OCI-M1 (cell line): ENCODE results near the gene SOS2.
"Not testable (repeated sequence)": the region's sequence is repeated elsewhere in the genome, so short reads cannot be mapped to it uniquely, and the experiment has no call there.

ENCODE experiments used
- DNase-seq: peaks from one replicate; lab custom pipeline; 2025; lab: John Stamatoyannopoulos, UW

SOS2 gene

DNA sequence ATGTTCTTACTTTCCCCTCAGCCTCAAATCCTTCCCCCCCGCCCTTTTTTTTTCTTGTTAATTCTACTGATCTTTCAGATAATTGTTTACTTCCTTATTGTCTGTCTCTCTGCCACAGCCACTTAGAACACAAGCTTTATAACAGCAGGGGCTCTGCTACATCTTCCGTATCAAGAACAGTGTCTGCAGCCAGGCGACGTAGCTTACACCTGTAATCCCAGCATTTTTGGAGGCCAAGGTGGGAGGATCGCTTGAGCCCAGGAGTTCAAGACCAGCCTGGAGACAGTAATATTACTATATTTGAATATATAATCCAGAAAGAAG, 5.4 kb downstream of the SOS2 start:
- peak; percentile 63 for DNase-seq

DNA sequence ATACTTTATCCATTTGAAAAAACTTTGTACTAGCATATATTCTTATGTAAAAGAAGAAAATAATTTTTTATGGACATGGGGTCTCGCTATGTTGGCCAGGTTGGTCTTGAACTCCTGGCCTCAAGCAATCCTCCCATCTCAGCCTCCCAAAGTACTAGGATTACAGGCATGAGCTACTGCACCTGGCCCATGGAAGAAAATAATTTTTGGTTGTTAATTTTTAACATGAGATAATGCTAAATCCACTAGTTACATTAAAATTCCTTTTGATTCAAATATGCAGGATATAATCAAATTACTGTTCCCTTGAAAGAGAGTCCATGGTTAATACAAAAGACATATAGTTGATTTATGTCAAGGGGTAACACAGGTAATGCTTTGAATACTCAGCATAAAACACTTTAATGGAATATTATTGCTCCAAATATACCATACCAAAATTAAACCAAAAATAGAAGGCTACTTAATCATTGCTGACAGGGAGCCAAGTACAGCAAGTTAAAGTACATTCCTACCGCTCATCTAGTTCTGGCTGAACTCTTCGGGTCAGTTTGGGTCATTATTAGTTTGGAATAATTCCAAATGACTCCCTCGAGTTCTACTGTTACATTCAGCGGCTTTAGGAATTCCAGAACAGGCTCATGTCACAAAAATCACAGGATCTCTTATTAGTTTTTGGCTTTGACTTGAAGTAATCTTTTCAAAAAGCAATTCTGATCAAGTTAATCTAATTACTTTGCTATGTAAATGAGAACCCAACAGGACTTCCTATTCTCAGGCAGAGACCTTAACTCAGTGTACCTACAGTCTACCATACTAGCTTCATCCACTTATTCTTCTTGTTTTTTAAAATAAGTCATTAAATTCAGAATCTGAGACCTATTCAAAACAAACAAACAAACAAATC, 6.1 kb downstream of the SOS2 start:
- DNase-seq, result no peak

DNA sequence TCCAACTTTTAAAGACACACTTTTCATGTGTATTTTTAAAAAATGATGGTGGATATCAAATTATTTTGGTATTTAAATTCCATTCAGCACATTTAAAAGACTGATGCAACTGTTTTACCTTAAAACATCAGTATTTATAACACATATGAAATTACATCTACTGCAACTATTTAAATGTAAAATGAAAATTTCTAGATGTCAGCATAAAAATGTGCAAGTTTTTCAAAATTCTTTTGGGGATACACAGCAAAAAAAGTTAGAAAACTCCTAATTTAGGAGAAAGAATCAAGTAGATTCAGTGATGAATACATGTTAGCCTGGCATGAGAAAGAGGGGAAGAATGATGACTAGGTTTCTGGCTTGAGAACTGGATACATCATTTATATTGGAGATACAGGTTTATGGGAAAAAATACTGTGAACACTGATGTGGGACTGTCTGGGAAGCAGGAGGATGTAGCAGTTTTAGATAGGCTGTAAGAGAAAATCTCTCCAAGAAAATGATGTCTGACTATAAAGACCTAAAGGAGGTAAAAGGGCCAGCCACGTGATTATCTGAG, 9.2 kb downstream of the SOS2 start:
- no peak for DNase-seq

DNA sequence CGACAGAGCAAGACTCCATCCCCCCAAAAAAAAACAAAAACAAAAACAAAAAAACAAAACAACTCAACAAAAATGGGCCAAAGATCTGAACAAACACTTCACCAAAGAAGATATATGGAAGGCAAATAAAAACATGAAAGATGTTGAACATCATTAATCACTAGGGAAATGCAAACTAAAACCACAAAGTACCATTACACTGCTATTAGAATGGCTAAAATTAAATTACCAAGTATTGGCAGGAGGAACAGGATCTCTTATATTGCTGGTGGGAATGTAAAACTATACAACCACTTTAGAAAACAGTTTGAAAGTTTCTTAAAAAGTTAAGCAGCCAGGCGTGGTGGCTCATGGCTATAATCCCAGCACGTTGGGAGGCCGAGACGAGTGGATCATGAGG, 12.9 kb downstream of the SOS2 start:
- DNase-seq, result no peak

DNA sequence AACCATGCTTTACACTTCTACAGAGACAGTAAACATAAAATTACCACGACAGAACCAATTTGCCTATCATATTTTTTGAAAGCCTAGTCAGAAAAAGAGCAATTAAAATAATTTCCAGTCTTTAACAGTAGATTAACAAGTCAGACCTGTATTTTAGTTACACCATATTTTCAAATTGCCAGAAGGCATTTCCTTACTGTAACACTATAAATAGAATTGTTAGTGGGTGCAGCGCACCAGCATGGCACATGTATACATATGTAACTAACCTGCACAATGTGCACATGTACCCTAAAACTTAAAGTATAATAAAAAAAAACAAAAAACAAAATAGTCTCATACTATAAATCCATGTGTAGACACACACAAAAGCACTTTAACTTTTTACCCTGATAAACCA, 16.0 kb downstream of the SOS2 start:
- DNase-seq, result no peak

DNA sequence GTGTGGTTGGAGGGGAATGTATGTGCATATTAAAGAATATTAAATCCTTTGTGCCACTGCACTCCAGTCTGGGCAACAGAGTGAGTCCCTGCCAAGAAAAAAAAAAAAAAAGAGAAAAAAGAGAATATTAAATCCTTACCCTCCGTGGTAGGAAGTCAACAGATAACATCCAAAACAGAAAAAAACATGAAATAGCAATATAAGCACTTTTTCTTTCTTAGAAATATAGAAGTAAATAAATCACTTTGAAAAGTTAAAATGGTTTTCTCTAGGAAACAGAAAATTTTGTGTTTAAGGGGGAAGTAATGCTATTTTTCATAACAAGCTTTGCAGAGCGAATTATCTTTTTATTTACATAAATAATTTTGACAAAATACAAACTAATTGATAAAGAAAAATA, 17.6 kb downstream of the SOS2 start:
- DNase-seq, result no peak

DNA sequence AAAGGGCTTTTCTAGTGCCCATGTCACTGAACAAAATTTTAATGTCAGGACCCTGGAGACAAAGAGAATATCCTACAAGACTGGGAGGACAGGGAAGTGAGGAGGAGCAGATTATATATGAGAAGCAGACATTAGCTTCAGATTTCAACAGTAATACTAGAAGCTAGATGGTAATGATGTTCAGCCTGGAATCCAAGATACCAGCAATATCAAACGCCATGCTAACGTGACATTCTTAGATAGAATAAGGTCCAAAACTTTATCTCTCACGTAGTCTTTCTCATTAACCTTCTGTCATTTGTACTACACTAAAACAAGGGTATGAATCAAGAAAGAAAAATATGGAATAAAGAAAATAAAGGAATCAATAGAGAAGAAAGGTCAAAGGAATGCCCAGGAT, 18.7 kb downstream of the SOS2 start:
- peak; percentile 14 for DNase-seq

DNA sequence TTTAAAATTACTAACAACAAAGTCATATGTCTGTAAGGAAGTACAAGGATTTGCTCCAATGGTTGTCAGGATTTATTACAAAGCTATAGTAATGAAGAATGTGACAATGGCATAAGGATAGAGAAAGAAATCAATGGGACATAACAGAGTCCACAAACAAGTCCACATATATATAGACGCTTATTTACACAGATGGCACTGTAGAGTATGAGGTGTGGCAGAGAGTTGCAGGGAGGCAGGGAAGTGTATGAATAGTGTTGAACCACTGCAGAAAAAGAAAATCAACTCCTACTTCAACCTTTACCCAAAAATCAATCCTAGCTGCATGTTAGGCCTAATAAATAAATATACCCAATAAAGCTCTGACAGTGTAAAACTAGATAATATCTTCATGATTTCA, 21.3 kb downstream of the SOS2 start:
- DNase-seq, result no peak

DNA sequence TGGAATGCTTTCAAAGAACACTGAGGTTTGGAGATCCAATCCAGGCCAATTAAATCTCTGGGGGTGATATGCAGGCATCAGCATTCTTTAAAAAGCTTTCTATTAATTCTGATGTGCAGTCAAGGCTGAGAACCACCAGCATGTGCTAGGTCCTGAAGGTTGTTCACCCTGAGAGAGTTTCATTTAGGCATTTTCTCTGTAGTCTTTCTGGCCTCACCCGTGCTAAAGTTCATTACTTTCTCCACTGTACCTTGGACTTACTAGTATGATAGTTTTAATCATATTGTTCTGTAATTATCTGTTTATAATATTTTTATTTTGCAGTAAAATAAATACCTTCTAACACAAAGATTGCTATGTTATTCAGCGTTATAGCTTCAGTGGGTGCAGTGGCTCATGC, 32.9 kb downstream of the SOS2 start:
- no peak for DNase-seq

DNA sequence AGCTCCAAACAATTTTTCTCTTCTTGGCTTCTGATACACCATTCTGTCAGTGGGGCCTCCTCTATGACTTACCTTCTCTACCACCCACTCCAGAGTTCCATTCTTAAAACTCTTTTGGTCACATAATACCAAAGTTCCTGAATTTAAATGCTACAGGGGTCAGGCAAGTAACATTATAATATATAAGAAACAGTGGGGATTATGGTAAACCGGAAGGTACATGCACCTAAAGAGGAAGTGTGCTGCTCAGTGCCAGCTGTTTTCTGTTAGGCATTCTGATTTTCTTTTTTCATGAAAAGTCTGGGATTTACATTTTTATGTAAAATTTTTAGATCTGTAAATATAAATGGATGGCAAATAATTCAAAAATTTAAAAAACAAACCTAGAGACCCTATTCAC, 39.9 kb downstream of the SOS2 start:
- no peak for DNase-seq

DNA sequence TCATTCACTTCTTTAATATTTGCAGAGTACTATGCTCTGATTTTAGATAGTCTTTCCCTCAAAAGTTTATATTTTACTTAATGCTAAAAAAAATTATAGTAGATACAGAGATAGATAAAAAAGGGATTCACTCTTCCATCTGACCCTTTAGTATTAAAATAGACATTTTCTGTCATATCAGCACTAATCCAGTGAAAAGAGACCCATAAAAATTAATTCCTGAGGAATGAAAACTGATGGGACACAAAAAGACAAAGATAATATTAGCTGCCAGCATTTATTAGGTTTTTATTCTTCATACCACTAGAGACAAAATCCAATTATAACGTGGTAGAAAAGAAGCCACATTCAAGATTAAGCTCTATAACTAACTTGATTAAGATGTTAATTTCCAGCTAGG, 45.3 kb downstream of the SOS2 start:
- DNase-seq, result no peak

DNA sequence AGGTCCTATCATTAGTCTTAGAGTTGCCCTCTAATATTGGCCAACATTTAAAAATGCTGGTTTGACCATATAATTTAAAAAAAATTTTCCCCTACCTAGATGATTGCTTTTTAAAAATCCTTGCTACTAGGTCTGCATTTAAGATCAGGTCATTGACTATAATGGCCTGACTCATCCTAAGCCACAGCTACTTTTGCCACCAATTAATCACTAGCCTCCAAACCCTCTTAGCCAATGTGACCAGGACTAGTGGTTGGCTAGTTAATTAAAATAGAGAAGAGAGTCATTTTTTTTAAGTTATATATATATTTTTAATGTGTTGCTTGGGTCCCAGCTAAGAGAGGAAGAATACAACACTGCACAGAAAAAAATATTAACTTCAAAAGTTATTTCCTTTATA, 57.5 kb downstream of the SOS2 start:
- DNase-seq, result no peak

DNA sequence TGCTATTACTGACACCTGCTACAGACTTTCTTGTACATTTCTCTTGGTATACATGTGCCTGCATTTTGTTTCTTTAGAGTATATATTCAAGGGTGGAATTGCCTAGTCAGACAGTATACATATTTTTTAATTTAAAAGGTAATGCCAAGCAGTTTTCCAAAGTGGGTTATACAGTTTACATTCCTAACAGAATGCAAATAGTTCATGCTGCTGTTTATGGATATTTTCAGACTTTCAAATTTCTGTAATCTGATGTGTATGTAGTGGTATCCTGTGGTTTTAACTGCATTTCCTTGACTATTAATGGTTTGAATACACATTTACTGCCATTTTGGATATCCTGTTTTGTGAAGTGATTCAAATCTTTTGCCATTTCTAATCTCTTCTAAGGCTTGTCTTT, 59.5 kb downstream of the SOS2 start:
- DNase-seq, result no peak

DNA sequence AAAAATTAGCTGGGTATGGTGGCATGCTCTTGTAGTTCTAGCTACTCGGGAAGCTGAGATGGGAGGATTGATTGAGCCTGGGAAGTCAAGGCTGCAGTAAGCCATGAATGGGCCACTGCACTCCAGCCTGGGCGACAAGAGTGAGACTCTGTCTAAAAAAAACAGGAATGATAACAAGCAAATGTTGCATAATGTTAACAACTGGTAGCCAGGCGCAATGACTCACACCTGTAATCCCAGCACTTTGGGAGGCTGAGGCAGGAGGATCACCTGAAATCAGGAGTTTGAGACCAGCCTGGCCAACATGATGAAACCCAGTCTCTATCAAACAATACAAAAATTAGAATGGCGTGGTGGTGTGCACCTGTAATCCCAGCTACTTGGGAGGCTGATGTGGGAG, 64.0 kb downstream of the SOS2 start:
- DNase-seq, result not testable (repeated sequence)

DNA sequence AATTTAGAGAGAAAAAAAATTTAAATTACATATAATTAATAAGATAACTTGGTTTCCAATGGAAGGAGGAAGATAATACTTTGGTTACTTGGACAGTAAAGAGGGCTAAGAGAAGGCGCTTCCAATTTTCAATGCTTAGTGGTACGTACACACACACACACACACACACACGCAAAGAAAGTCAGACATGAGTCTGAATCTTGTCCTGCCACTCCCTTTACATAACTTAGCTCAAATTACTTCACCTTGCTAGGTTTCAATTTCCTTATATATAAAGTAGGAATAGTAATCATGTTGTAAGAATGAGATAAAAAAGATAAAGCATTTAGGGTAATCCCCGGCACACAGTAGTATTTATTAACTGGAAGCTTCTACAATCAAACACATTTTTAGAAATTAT, 75.3 kb downstream of the SOS2 start:
- DNase-seq, result no peak

DNA sequence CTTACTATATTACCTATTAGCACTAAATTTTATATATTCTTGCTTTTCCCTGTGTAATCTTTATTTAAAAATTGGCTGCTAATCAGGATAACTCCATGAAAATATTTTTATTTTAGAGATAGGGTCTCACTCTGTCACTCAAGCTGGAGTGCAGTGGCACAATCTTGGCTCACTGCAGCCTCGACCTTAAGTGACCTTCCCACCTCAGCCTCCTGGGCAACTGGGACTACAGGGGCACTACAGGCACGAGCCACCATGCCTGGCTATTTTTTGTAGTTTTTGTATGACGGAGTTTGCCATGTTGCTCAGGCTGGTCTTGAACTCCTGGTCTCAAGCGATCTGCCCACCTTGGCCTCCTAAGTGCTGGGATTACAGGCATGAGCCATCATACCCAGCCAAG, 82.6 kb downstream of the SOS2 start:
- no peak for DNase-seq

DNA sequence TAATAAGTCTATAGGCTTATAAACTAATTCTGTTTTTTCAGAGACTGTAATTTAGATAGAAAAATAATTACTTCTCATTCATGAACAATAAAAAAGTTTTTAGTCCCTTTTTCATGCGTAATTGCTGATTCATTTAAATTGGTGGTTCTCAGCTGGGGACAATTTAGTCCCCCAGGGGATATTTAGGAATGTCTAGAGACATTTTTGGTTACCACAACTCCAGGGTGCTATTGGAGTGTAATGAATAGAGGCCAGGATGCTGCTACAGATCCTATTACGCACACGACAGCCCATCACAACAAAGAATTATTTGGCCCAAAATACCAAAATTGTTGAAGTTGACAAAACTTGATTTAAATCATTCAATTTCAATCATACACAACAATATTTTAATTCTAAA, 92.2 kb downstream of the SOS2 start:
- no peak for DNase-seq

DNA sequence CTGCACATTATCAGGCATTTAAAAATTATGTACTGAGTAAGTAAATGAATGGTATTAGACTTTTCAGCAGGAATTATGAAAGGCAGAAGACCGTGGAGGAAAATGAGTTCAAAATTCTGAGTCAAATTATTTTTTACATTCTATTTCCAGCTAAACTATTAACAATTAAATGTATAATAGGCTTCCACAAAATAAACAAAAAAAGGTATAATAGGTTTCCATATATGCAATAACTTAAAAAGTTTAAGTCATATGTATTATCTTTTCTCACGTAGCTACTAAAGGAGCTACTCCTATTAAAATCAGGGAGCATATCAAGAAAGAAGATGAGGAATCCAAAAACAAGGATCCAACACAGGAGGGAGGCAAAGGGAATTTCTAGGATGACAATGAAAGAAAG, 103.6 kb downstream of the SOS2 start:
- DNase-seq, result no peak

DNA sequence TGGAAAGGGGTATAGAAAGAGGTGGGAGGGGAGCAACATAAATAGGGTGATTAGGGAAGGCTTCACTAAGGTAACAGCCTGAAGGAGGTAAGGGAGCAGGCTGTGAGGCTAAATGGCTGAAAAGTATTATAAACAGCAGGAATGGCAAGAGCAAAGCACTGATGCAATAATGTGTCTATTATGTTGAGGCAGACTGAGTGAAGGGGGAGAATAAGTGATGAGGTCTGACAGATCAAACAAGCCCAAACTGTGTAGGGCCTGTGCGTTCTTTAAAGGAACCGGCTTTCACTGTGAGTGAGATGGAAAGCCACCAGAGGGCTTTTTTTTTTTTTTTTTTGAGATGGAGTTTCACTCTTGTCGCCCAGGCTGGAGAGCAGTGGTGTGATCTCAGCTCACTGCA, 108.3 kb downstream of the SOS2 start:
- DNase-seq, result no peak

DNA sequence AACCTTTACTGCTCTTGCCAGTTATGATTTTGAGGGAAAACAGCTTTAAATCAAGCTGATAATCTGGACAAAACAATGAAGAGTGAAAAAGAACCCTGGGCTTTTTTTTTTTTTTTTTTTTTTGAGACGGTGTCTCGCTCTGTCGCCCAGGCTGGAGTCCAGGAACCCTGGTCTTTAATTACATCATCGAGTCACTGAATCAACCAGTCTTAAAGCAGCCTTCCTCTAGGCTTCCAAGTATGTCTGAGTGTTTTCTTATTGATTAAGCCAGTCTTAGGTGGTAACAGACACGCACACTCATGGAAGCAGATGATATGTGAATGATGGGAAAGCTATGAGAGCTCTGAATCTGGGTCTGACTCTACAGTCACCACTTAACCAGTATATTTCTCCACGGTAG, 109.1 kb downstream of the SOS2 start:
- no peak for DNase-seq

DNA sequence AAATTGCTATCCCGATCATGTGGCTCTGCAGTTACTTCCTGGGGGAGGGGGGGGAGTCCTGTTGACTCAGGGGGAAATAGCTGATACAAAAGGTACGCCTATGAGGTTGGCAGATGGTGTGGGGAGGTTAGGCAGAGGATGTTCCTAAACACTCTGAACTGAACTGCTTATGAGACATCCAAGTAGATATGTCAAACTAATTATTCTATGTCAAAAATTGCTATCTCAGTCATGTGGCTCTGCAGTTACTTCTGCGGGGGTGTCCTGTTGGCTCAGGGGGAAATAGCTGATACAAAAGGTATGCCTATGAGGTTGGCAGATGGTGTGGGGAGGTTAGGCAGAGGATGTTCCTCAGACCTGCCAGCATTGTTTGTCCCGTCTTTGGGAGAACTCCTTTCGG, 109.9 kb downstream of the SOS2 start:
- DNase-seq, result no peak

DNA sequence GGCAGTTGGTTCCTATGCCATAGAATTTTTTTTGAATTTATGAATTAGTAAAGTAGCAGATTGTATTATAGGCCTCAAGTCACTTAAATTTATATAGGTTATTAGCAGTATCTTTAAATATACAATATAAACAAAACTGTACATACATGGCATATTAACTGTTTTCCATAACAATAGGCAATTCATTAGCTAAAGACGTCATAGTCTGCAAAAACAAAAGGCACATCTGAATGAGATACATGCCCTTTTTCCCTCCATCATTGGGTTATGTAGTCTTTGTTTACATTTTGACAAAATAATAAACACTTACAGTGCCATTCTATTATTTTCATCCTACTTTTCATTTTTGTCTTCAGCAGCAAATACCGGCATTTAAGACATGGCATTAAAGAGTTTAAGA, 113.9 kb downstream of the SOS2 start:
- no peak for DNase-seq

DNA sequence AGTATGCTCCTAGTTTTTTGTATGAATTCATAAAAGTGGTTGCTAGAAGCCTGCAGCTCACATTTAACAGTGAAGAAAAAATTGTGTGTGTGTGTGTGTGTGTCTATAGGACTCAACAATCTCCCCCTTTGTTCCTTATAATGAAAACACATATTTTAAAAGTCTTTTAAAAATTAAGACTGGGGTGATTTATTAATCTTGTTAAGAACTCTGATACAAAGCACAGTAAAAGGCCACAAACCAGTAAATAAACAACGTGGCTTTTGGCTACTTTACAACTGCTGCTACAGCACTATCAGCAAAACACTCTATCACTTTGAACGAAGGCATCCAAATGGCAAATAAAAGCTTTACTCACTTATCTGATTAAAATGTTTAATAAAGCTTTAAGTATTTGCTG, 114.4 kb downstream of the SOS2 start:
- peak; percentile 44 for DNase-seq
